GM12878 (cell line): ENCODE measurements around the gene GABRB2.

Experiments used
- CHD2 ChIP-seq: IDR thresholded peaks from 2 replicates; pipeline ENCODE4 v1.6.1; 2011; ENCODE audit warnings: low read depth, low read length, improper control_type of control experiment, borderline replicate concordance
- EP300 ChIP-seq, 2 experiments: fragments of 150-350 bp in 1 of 2; IDR thresholded peaks; 2 replicates each; pipeline ENCODE4 v1.6.1; 2011 to 2012; ENCODE audit warnings: low read depth in 2 of 2, low read length in 2 of 2, borderline replicate concordance in 1 of 2, improper control_type of control experiment in 1 of 2, inconsistent platforms in 1 of 2; ENCODE audit not compliant: control insufficient read depth in 1 of 2
- ETV6 ChIP-seq, 2 experiments: fragments of 450-650 bp in 1 of 2; IDR thresholded peaks in 1 of 2; conservative IDR thresholded peaks in 1 of 2; 2 replicates each; pipeline ENCODE4 v1.6.1; 2014; ENCODE audit warnings: antibody characterized with exemption in 1 of 2, borderline replicate concordance in 1 of 2, low read depth in 1 of 2, mild to moderate bottlenecking in 1 of 2, moderate library complexity in 1 of 2
- EZH2 ChIP-seq: IDR thresholded peaks from 2 replicates; pipeline ENCODE4 v1.6.1; 2012; ENCODE audit warnings: low read depth, mild to moderate bottlenecking, control low read depth, inconsistent platforms, low read length, borderline replicate concordance; ENCODE audit not compliant: control insufficient read depth
- MYC ChIP-seq: IDR thresholded peaks from 2 replicates; pipeline ENCODE4 v1.6.1; 2011; ENCODE audit warnings: mild to moderate bottlenecking, low read length, moderate library complexity, inconsistent platforms; ENCODE audit not compliant: insufficient read depth, insufficient replicate concordance, insufficient read length, severe bottlenecking
- SIN3A ChIP-seq: IDR thresholded peaks from 2 replicates; pipeline ENCODE4 v1.6.1; 2012; ENCODE audit warnings: low read depth, low read length, improper control_type of control experiment

- TF ChIP-seq EZH2 (no peak), EP300 (IDR thresholded peaks at IDR 0.05; ENCODE audit: borderline replicate concordance in 1 of 2, control insufficient read depth in 1 of 2, low read depth in 2 of 2, low read length in 2 of 2) (no peak), ETV6 (conservative IDR thresholded peaks at IDR 0.05 in 1 of 2, IDR thresholded peaks at IDR 0.05 in 1 of 2; ENCODE audit: borderline replicate concordance in 1 of 2, low read depth in 1 of 2) (no peak), MYC (no peak), SIN3A (no peak), CHD2 (no peak)
Observed at GRCh38 chr5:161387121-161387520, 159.4 kb downstream of the GABRB2 start.
